Activated B cell treated with CpG ODN at 0.5 μM for 24 hours (primary cell): ENCODE results near the gene DENND6B. TPM values are rescaled to one million over a fixed set of nuclear protein-coding genes. Genes with fewer than 3 reads are reported as not detected.

Experiments used
- ATAC-seq: fragments of 200-7000 bp; cut with Tn5 transposase; one replicate; pipeline ENCODE4 v1.10.0; 2021; ENCODE audit warnings: low read depth, mild to moderate bottlenecking, moderate library complexity
- CTCF ChIA-PET: fragments of 350-600 bp; sonication (Branson Sonifier 250); formaldehyde crosslinking; loops from one replicate; lab custom pipeline; 2021; ENCODE audit warnings: antibody characterized with exemption; lab: Charles Lee
- POLR2A ChIA-PET: fragments of 350-600 bp; sonication (Branson Sonifier 250); formaldehyde crosslinking; loops from one replicate; lab custom pipeline; 2021; ENCODE audit warnings: antibody characterized with exemption; lab: Charles Lee
- DNase-seq: peaks from one replicate; pipeline ENCODE4 v3.0.0; 2022
- H3K27ac Mint-ChIP-seq: one replicate; pipeline ENCODE4 v1.8.0; 2020; ENCODE audit warnings: mixed read lengths
- H3K27me3 Mint-ChIP-seq: one replicate; pipeline ENCODE4 v1.8.0; 2021; ENCODE audit warnings: mixed read lengths
- H3K36me3 Mint-ChIP-seq: one replicate; pipeline ENCODE4 v1.8.0; 2021; ENCODE audit warnings: low read depth, mixed read lengths
- H3K4me1 Mint-ChIP-seq: one replicate; pipeline ENCODE4 v1.8.0; 2021; ENCODE audit warnings: mixed read lengths
- H3K4me3 Mint-ChIP-seq: one replicate; pipeline ENCODE4 v1.8.0; 2020; ENCODE audit warnings: mild to moderate bottlenecking, mixed read lengths
- H3K9me3 Mint-ChIP-seq: one replicate; pipeline ENCODE4 v1.8.0; 2020; ENCODE audit warnings: mixed read lengths
- CTCF ChIP-seq: fragments of 200-600 bp; IDR thresholded peaks from one replicate; pipeline ENCODE4 v1.8.0; 2022; ENCODE audit warnings: antibody characterized with exemption, mild to moderate bottlenecking
- intact Hi-C: fragments of 100-400 bp; cut with micrococcal nuclease; formaldehyde crosslinking; loops from one replicate; pipeline ENCODE4 v1.15.1; 2024
- total RNA-seq: library from RNA; stranded (reverse); gene quantifications from 2 replicates; pipeline ENCODE4 v1.2.3, GENCODE V29; 2022

The DENND6B gene
- total RNA-seq, 1 donor from 2014 or later: 5.2 TPM

- DNase-seq (no peak), ATAC-seq (no peak)
- H3K36me3 Mint-ChIP-seq: no peaks in the 10 kb centered on the region
- intact Hi-C loops: loop anchor here (1.0 kb wide), 1 partner anchor 14 kb away; no protein-coding TSS in a partner anchor
- H3K4me1 Mint-ChIP-seq: peaks cover 53% of the 10 kb centered on the region
- no peak for TF ChIP-seq CTCF
- ChIA-PET CTCF (no interaction called here), POLR2A (interaction anchor here (0.5 kb wide), 1 partner anchor 22 kb away, joined by 5 read pairs; no protein-coding TSS in a partner anchor)
- H3K9me3 Mint-ChIP-seq: no peaks in the 10 kb centered on the region
- H3K27me3 Mint-ChIP-seq: no peaks in the 10 kb centered on the region
- no peak overlapping the region for H3K27ac Mint-ChIP-seq
- H3K4me3 Mint-ChIP-seq: no peak overlapping the region
These were observed 8.5 kb downstream of the DENND6B start for GRCh38 chr22:50318356-50318697.

GRCh38 chr22:50317674-50318073 is 9.1 kb downstream of the DENND6B start:
- H3K27ac Mint-ChIP-seq: no peak overlapping the region
- no peak for TF ChIP-seq CTCF
- ChIA-PET CTCF (no interaction called here), POLR2A (interaction anchor here (0.7 kb wide), 1 partner anchor 13 kb away, joined by 4 read pairs; no protein-coding TSS in a partner anchor)
- no peaks in the 10 kb centered on the region for H3K9me3 Mint-ChIP-seq
- ATAC-seq (no peak), DNase-seq (no peak)
- H3K4me1 Mint-ChIP-seq: peaks cover 54% of the 10 kb centered on the region
- H3K36me3 Mint-ChIP-seq: no peaks in the 10 kb centered on the region
- H3K27me3 Mint-ChIP-seq: no peaks in the 10 kb centered on the region
- H3K4me3 Mint-ChIP-seq: no peak overlapping the region
- intact Hi-C loops: loop anchor here (1.0 kb wide), 1 partner anchor 13 kb away; no protein-coding TSS in a partner anchor

- H3K36me3 Mint-ChIP-seq: no peaks in the 10 kb centered on the region
- no peak for TF ChIP-seq CTCF
- DNase-seq (no peak), ATAC-seq (no peak)
- ChIA-PET POLR2A (interaction anchor here (0.7 kb wide), 1 partner anchor 12 kb away, joined by 4 read pairs; no protein-coding TSS in a partner anchor), CTCF (no interaction called here)
- intact Hi-C loops: no loop called here
- H3K27me3 Mint-ChIP-seq: no peaks in the 10 kb centered on the region
- H3K9me3 Mint-ChIP-seq: no peaks in the 10 kb centered on the region
- H3K4me1 Mint-ChIP-seq: peaks cover 54% of the 10 kb centered on the region
- no peak overlapping the region for H3K27ac Mint-ChIP-seq
- no peak overlapping the region for H3K4me3 Mint-ChIP-seq
These were observed 9.6 kb downstream of the DENND6B start for GRCh38 chr22:50317178-50317577.

DNA sequence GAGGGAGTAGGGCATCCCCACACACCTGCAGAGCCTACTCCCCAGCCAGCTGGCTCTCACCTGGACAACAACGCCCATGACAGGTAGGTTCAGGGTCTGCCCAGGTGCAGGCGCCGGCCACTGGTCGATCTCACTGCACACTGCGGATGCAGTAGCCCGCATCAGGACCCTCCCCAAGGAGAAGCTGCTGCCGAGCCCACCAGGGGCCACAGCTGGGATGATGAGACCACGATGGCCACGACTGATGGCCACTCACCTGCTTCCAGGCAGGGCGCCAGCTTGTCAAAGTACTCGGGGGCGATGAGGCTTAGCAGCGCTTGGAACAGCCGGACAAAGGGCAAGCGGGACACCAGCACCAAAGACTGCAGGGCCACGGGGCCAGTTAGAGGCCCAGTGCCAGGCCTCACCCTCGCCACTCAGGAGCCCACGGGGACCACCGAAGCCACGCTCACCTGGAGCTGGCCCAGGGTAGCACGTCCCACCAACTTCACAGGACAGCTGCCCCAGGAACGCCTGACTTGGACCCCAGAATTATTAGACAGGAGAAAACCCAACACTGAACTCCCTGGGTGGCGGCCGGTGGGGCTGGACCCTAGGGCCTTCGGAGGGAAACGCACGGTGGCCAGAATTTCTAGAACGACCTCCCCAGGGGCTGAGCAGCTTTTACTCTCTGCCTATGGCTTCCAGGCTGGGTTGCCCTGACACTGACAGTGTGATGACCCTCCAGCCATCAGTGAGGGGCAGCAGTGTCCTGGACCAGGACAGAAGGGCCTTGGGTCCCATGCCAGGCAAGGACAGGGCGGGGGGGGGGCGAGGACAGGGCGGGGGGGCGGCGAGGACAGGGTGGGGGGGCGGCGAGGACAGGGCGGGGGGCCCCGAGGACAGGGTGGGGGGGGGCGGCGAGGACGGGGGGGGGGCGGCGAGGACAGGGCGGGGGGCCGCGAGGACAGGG is 10.4 kb downstream of the DENND6B start:
- CTCF ChIA-PET: no interaction called here
- Mint-ChIP-seq H3K27ac (no peak overlapping the region), H3K4me1 (peaks cover 58% of the 10 kb centered on the region), H3K27me3 (no peaks in the 10 kb centered on the region), H3K36me3 (no peaks in the 10 kb centered on the region), H3K4me3 (no peak overlapping the region), H3K9me3 (no peaks in the 10 kb centered on the region)
- intact Hi-C loops: no loop called here
- DNase-seq (no peak), ATAC-seq (no peak)
- TF ChIP-seq CTCF: no peak
- POLR2A ChIA-PET: interaction anchor here (0.6 to 3.7 kb wide), 9 partner anchors 8 to 304 kb away, joined by 3 to 58 read pairs (median 8); partner anchors contain the start of gene CHKB
